MCF 10A (cell line): ENCODE measurements around the gene SOD2. TPM values are rescaled to one million over a fixed set of nuclear protein-coding genes. Genes with fewer than 3 reads are reported as not detected.

Experiments
- BruUV-seq: library from RNA; stranded (reverse); fragments of 400-500 nt; replicated peaks from 2 replicates; lab custom pipeline; 2021; lab: Mats Ljungman, UMichigan
- CTCF ChIA-PET: fragments of 300-600 bp; sonication (Branson Sonifier 250); formaldehyde crosslinking; extraction: SDS; loops from one replicate; lab custom pipeline; 2021; ENCODE audit warnings: antibody characterized with exemption, inconsistent platforms; lab: Yijun Ruan, JAX
- POLR2A ChIA-PET: fragments of 300-600, 350-650 bp; sonication (Branson Sonifier 250); formaldehyde crosslinking; extraction: SDS; loops from one replicate; lab custom pipeline; 2020; ENCODE audit warnings: antibody characterized with exemption, inconsistent platforms; lab: Yijun Ruan, JAX
- DNase-seq: peaks from one replicate; pipeline ENCODE4 v3.0.0-alpha.2; 2018; ENCODE audit not compliant: unreplicated experiment
- H3K27ac Mint-ChIP-seq: one replicate; pipeline ENCODE4 v1.8.0; 2022; ENCODE audit warnings: mild to moderate bottlenecking, low read depth, mixed read lengths; ENCODE audit not compliant: unreplicated experiment
- H3K27me3 Mint-ChIP-seq: one replicate; pipeline ENCODE4 v1.8.0; 2022; ENCODE audit warnings: mixed read lengths; ENCODE audit not compliant: insufficient read depth, unreplicated experiment
- H3K36me3 Mint-ChIP-seq: one replicate; pipeline ENCODE4 v1.8.0; 2022; ENCODE audit warnings: mild to moderate bottlenecking, moderate library complexity, mixed read lengths; ENCODE audit not compliant: insufficient read depth, unreplicated experiment
- H3K4me1 Mint-ChIP-seq: one replicate; pipeline ENCODE4 v1.8.0; 2022; ENCODE audit warnings: mixed read lengths; ENCODE audit not compliant: insufficient read depth, unreplicated experiment
- H3K4me3 Mint-ChIP-seq: one replicate; pipeline ENCODE4 v1.8.0; 2022; ENCODE audit warnings: mild to moderate bottlenecking, moderate library complexity, mixed read lengths; ENCODE audit not compliant: unreplicated experiment
- H3K9me3 Mint-ChIP-seq: one replicate; pipeline ENCODE4 v1.8.0; 2022; ENCODE audit warnings: mixed read lengths; ENCODE audit not compliant: unreplicated experiment
- intact Hi-C: fragments of 100-400 bp; cut with micrococcal nuclease; formaldehyde crosslinking; loops from 2 replicates; pipeline ENCODE4 v1.14.1; 2022
- total RNA-seq: library from RNA; stranded (reverse); gene quantifications from 2 replicates; pipeline ENCODE4 v1.2.3, GENCODE V29; 2022
- TF ChIP-seq, protein P1 (sequence below): fragments of 200-600 bp; IDR thresholded peaks from one replicate; pipeline ENCODE4 v1.8.0; 2022; ENCODE audit warnings: antibody characterized with exemption, mild to moderate bottlenecking; ENCODE audit not compliant: unreplicated experiment

Gene SOD2
- total RNA-seq, 1 experiment from 2014 or later = 600 TPM

DNA sequence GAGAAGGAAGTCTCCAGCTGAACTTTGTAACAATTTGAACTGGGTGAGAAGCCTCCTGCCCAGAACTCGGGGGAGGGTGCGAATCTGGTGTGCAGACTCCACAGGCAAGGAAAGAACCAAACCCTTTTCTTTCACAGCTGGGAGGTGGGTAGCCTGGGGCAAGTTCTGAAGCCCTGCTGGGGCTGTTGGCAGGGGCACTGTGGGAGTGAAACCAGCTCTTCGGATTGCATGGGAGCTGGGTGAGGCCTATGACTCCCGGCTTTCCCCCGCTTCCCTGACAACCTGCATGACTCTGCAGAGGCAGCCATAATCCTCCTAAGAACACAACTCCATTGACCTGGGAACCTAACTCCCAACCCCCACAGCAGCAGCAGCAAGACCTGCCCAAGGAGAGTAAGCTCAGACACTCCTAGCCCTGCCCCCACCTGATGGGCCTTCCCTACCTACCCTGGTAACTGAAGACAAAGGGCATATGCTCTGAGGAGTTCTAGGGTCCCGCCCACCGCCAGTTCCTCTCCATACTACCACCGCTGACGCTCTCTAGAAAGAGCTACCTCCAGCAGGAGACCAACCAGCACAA, 37.5 kb downstream of the SOD2 start:
- no peaks in the 10 kb centered on the region for H3K9me3 Mint-ChIP-seq
- no peak overlapping the region for H3K27ac Mint-ChIP-seq
- BruUV-seq = no TSS peak
- CTCF ChIA-PET = interaction anchor here (0.7 to 6.6 kb wide), 24 partner anchors 8 to 649 kb away, joined by 3 to 72 read pairs (median 6); no protein-coding TSS in a partner anchor
- POLR2A ChIA-PET = interaction anchor here (0.7 to 1.3 kb wide), 2 partner anchors 61 to 1883 kb away, joined by 3 read pairs; no protein-coding TSS in a partner anchor
- TF ChIP-seq, protein P1, sequence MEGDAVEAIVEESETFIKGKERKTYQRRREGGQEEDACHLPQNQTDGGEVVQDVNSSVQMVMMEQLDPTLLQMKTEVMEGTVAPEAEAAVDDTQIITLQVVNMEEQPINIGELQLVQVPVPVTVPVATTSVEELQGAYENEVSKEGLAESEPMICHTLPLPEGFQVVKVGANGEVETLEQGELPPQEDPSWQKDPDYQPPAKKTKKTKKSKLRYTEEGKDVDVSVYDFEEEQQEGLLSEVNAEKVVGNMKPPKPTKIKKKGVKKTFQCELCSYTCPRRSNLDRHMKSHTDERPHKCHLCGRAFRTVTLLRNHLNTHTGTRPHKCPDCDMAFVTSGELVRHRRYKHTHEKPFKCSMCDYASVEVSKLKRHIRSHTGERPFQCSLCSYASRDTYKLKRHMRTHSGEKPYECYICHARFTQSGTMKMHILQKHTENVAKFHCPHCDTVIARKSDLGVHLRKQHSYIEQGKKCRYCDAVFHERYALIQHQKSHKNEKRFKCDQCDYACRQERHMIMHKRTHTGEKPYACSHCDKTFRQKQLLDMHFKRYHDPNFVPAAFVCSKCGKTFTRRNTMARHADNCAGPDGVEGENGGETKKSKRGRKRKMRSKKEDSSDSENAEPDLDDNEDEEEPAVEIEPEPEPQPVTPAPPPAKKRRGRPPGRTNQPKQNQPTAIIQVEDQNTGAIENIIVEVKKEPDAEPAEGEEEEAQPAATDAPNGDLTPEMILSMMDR = no peak
- peaks cover 28% of the 10 kb centered on the region for H3K36me3 Mint-ChIP-seq
- peaks cover 5% of the 10 kb centered on the region for H3K4me1 Mint-ChIP-seq
- no peak for DNase-seq
- no peaks in the 10 kb centered on the region for H3K27me3 Mint-ChIP-seq
- intact Hi-C loops = loop anchor here (2.0 kb wide), 2 partner anchors 403 to 481 kb away; no protein-coding TSS in a partner anchor
- H3K4me3 Mint-ChIP-seq = no peak overlapping the region

- POLR2A ChIA-PET = interaction anchor here (0.6 to 0.7 kb wide), 3 partner anchors 60 to 1884 kb away, joined by 3 read pairs; no protein-coding TSS in a partner anchor
- peaks cover 25% of the 10 kb centered on the region for H3K36me3 Mint-ChIP-seq
- peaks cover 5% of the 10 kb centered on the region for H3K4me1 Mint-ChIP-seq
- H3K27ac Mint-ChIP-seq = no peak overlapping the region
- no TSS peak for BruUV-seq
- no peak overlapping the region for H3K4me3 Mint-ChIP-seq
- intact Hi-C loops = loop anchor here (2.0 kb wide), 2 partner anchors 402 to 480 kb away; no protein-coding TSS in a partner anchor
- TF ChIP-seq, protein P1 = peak; percentile 54
- H3K27me3 Mint-ChIP-seq = no peaks in the 10 kb centered on the region
- CTCF ChIA-PET = interaction anchor here (0.5 to 6.6 kb wide), 40 partner anchors 8 to 648 kb away, joined by 3 to 72 read pairs (median 4); no protein-coding TSS in a partner anchor
- DNase-seq = peak; percentile 71
- H3K9me3 Mint-ChIP-seq = no peaks in the 10 kb centered on the region
Observed at GRCh38 chr6:159654483-159655098, 38.5 kb downstream of the SOD2 start.

DNA sequence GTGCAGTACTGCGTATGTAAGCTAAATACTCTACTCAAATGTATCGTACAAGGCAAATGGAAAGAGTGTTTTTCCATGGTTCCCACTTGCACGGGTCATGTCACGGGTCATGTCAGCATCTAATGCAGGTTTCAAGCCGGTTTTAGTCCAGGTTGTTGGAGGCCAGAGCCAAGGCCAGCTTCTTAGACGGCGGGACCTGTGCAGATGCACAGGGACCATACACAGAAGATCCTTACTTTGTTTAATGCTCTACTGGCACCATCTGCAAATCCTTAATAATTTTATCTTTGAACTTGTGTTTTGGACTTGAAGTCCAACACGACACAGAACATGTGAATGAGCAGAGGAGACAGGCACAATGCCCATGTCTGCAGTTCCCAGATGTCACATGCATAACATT, 42.7 kb downstream of the SOD2 start:
- Mint-ChIP-seq H3K27me3 (no peaks in the 10 kb centered on the region), H3K4me3 (no peak overlapping the region), H3K4me1 (peaks cover 17% of the 10 kb centered on the region), H3K36me3 (peaks cover 7% of the 10 kb centered on the region), H3K9me3 (no peaks in the 10 kb centered on the region), H3K27ac (no peak overlapping the region)
- ChIA-PET POLR2A (no interaction called here), CTCF (interaction anchor here (0.6 kb wide), 1 partner anchor 59 kb away, joined by 3 read pairs; no protein-coding TSS in a partner anchor)
- TF ChIP-seq, protein P1 = no peak
- no peak for DNase-seq
- BruUV-seq = no TSS peak
- intact Hi-C loops = no loop called here

GRCh38 chr6:159649441-159649840, 43.6 kb downstream of the SOD2 start:
- no TSS peak for BruUV-seq
- no peak for DNase-seq
- CTCF ChIA-PET = interaction anchor here (0.6 to 1.0 kb wide), 3 partner anchors 475 to 868 kb away, joined by 3 read pairs; no protein-coding TSS in a partner anchor
- intact Hi-C loops = no loop called here
- TF ChIP-seq, protein P1 = no peak
- peaks cover 15% of the 10 kb centered on the region for H3K4me1 Mint-ChIP-seq
- H3K36me3 Mint-ChIP-seq = peaks cover 7% of the 10 kb centered on the region
- H3K4me3 Mint-ChIP-seq = no peak overlapping the region
- POLR2A ChIA-PET = no interaction called here
- no peak overlapping the region for H3K27ac Mint-ChIP-seq
- no peaks in the 10 kb centered on the region for H3K27me3 Mint-ChIP-seq
- no peaks in the 10 kb centered on the region for H3K9me3 Mint-ChIP-seq
